Left lung (tissue), 10 donors: ENCODE measurements around the gene MGAT5. TPM values are rescaled to one million over a fixed set of nuclear protein-coding genes. Genes with fewer than 3 reads are reported as not detected.
"Not testable (repeated sequence)": the region's sequence is repeated elsewhere in the genome, so short reads cannot be mapped to it uniquely, and the experiment has no call there.

Experiments
- ATAC-seq: fragments of 200-7000 bp; cut with Tn5 transposase; one replicate; pipeline ENCODE4 v1.9.1; 2020; ENCODE audit warnings: moderate library complexity
- DNase-seq, 4 donors: peaks; one replicate each; pipeline ENCODE4 v3.0.0-alpha.2; 2013 to 2020
- H3K27ac ChIP-seq, 2 donors: fragments of 200-600 bp; sonication (generic) in 1 of 2; one replicate each; pipeline versions ENCODE4 v1.5.0 to v1.8.0; 2020 to 2021
- H3K27me3 ChIP-seq, 2 donors: fragments of 200-600 bp; sonication (generic) in 1 of 2; one replicate each; pipeline versions ENCODE4 v1.5.0 to v1.8.0; 2020 to 2021
- H3K36me3 ChIP-seq, 2 donors: fragments of 200-600 bp; sonication (generic) in 1 of 2; one replicate each; pipeline versions ENCODE4 v1.5.0 to v1.8.0; 2020 to 2021
- H3K4me1 ChIP-seq, 2 donors: fragments of 200-600 bp; one replicate each; pipeline ENCODE4 v1.8.0; 2021
- H3K4me3 ChIP-seq, 2 donors: fragments of 200-600 bp; sonication (generic) in 1 of 2; one replicate each; pipeline versions ENCODE4 v1.5.0 to v1.8.0; 2020 to 2021; ENCODE audit warnings: mild to moderate bottlenecking in 1 of 2
- H3K9me3 ChIP-seq, 2 donors: fragments of 200-600 bp; sonication (generic) in 1 of 2; one replicate each; pipeline versions ENCODE4 v1.5.0 to v1.8.0; 2020 to 2021
- CTCF ChIP-seq, 2 donors: fragments of 200-600 bp; sonication (generic) in 1 of 2; IDR thresholded peaks; one replicate each; pipeline versions ENCODE4 v1.5.0 to v1.8.0; 2021; ENCODE audit warnings: antibody characterized with exemption in 2 of 2
- intact Hi-C, 2 donors: fragments of 100-400 bp; cut with DNase I; formaldehyde crosslinking; loops; one replicate each; pipeline versions ENCODE4 v1.11.2 to v1.14.2; 2022
- polyA plus RNA-seq, 6 donors: library from polyadenylated mRNA; unstranded; fragments of 120-200 nt; gene quantifications; one replicate each; pipeline ENCODE4 v1.2.1, GENCODE V29; 2013; ENCODE audit not compliant: insufficient read length in 6 of 6
- total RNA-seq, 2 donors: library from RNA; stranded (reverse); fragmentation: NEBNext Ultra II Directional; extraction: Animal tissue kit (Norgen Biotek cat#: 25700); gene quantifications; one replicate each; pipeline ENCODE4 v1.2.1, GENCODE V29; 2021
- donor health status: DM: no; HTN: yes; CAD: no.
- donor health status: DM: no; HTN: no; CAD: no.

MGAT5 gene
- total and polyA plus RNA-seq, 8 donors, result 24.5 to 57.0 (median 28.1) TPM

- no peak overlapping the region for H3K27ac ChIP-seq
- intact Hi-C loops, result no loop called here
- H3K4me1 ChIP-seq, result no peaks in the 10 kb centered on the region
- no peaks in the 10 kb centered on the region for H3K27me3 ChIP-seq
- no peaks in the 10 kb centered on the region for H3K9me3 ChIP-seq
- no peak for TF ChIP-seq CTCF (IDR thresholded peaks at IDR 0.05)
- no peak for ATAC-seq
- H3K36me3 ChIP-seq, result no peaks in the 10 kb centered on the region
- H3K4me3 ChIP-seq, result no peak overlapping the region
- DNase-seq, result no peak
Observed at GRCh38 chr2:134468776-134469175, 214.9 kb downstream of the MGAT5 start.

- ATAC-seq, result no peak
- H3K27ac ChIP-seq, result no peak overlapping the region
- H3K27me3 ChIP-seq, result no peaks in the 10 kb centered on the region
- intact Hi-C loops, result no loop called here
- DNase-seq, result no peak
- H3K4me1 ChIP-seq, result no peaks in the 10 kb centered on the region
- no peaks in the 10 kb centered on the region for H3K36me3 ChIP-seq
- no peaks in the 10 kb centered on the region for H3K9me3 ChIP-seq
- no peak for TF ChIP-seq CTCF (IDR thresholded peaks at IDR 0.05)
- no peak overlapping the region for H3K4me3 ChIP-seq
Observed at GRCh38 chr2:134469516-134470115, 215.7 kb downstream of the MGAT5 start.

GRCh38 chr2:134470561-134471168 lies 216.8 kb downstream of the MGAT5 start:
- H3K9me3 ChIP-seq, result no peaks in the 10 kb centered on the region
- H3K4me1 ChIP-seq, result no peaks in the 10 kb centered on the region
- intact Hi-C loops, result no loop called here
- DNase-seq, result no peak
- no peaks in the 10 kb centered on the region for H3K36me3 ChIP-seq
- H3K27me3 ChIP-seq, result no peaks in the 10 kb centered on the region
- no peak overlapping the region for H3K27ac ChIP-seq
- H3K4me3 ChIP-seq, result no peak overlapping the region
- TF ChIP-seq CTCF (IDR thresholded peaks at IDR 0.05), result no peak
- no peak for ATAC-seq

- H3K4me1 ChIP-seq, H3K4me3 ChIP-seq, H3K9me3 ChIP-seq, intact Hi-C loops, H3K36me3 ChIP-seq, H3K27me3 ChIP-seq, DNase-seq, ATAC-seq, H3K27ac ChIP-seq: not testable (repeated sequence)
Observed at GRCh38 chr2:134476982-134477381, 223.1 kb downstream of the MGAT5 start.

- Histone ChIP-seq H3K9me3 (no peaks in the 10 kb centered on the region), H3K27me3 (no peaks in the 10 kb centered on the region), H3K4me1 (no peaks in the 10 kb centered on the region), H3K27ac (no peak overlapping the region), H3K4me3 (no peak overlapping the region), H3K36me3 (no peaks in the 10 kb centered on the region)
- DNase-seq (no peak), ATAC-seq (no peak)
- intact Hi-C loops, result no loop called here
- no peak for TF ChIP-seq CTCF (IDR thresholded peaks at IDR 0.05)
Observed at GRCh38 chr2:134479696-134480330, 225.9 kb downstream of the MGAT5 start.
